LNCaP clone FGC (cell line): ENCODE measurements around the gene DAG1.

Source experiments
- DNase-seq: peaks from one replicate; pipeline ENCODE4 v3.0.0-alpha.2; 2011; ENCODE audit warnings: low read depth
- H3K4me3 ChIP-seq: 2 replicates; pipeline ENCODE4 v1.5.1; 2011; ENCODE audit warnings: mild to moderate bottlenecking, low read depth, low read length, control low read depth
- CTCF ChIP-seq: IDR thresholded peaks from 2 replicates; pipeline ENCODE4 v1.5.1; 2012; ENCODE audit warnings: mild to moderate bottlenecking; ENCODE audit not compliant: control insufficient read depth, insufficient read depth; ENCODE audit errors: extremely low read depth

Gene DAG1

GRCh38 chr3:49539659-49540560 lies 69.8 kb downstream of the DAG1 start:
- peak overlapping the region; percentile 55 for H3K4me3 ChIP-seq
- TF ChIP-seq CTCF = peak; percentile 93
- peak; percentile 77 for DNase-seq

- no peak for TF ChIP-seq CTCF
Measured at GRCh38 chr3:49552087-49552486, 82.0 kb downstream of the DAG1 start.

GRCh38 chr3:49553324-49553691 lies 83.2 kb downstream of the DAG1 start:
- DNase-seq = no peak
- H3K4me3 ChIP-seq = peak overlapping the region; percentile 90
- TF ChIP-seq CTCF = no peak

More at GRCh38 chr3:49552087-49552486, 82.0 kb downstream of the DAG1 start:
- H3K4me3 ChIP-seq = no peak overlapping the region
- DNase-seq = no peak

GRCh38 chr3:49553692-49554632 lies 83.9 kb downstream of the DAG1 start, which contains the start of gene BSN:
Gene BSN (plus strand): TSS chr3:49554477. CDS start chr3:49554603, 126 bp downstream.
- TF ChIP-seq CTCF = no peak
- peak within 1 kb of the TSS; percentile 90 for H3K4me3 ChIP-seq
- DNase-seq = peak; percentile 38

GRCh38 chr3:49554633-49555265 lies 84.7 kb downstream of the DAG1 start:
- no peak for DNase-seq
- H3K4me3 ChIP-seq = peak overlapping the region; percentile 49
- no peak for TF ChIP-seq CTCF

GRCh38 chr3:49556500-49557275 lies 86.6 kb downstream of the DAG1 start:
- H3K4me3 ChIP-seq = no peak overlapping the region
- TF ChIP-seq CTCF = no peak
- no peak for DNase-seq
